Pancreas (tissue), 10 donors: ENCODE results near the gene ADK. TPM values are rescaled to one million over a fixed set of nuclear protein-coding genes. Genes with fewer than 3 reads are reported as not detected.
"Not testable (repeated sequence)": the region's sequence is repeated elsewhere in the genome, so short reads cannot be mapped to it uniquely, and the experiment has no call there.

ENCODE experiments used
- ATAC-seq, 4 donors: fragments of 200-7000 bp; cut with Tn5 transposase; one replicate each; pipeline versions ENCODE4 v1.8.0 to v1.9.1; 2020; ENCODE audit warnings: mild to moderate bottlenecking in 4 of 4, moderate library complexity in 4 of 4
- DNase-seq, 6 donors: peaks; one replicate each; pipeline ENCODE4 v3.0.0-alpha.2; 2020
- FAIRE-seq: peaks from 2 replicates; lab custom pipeline; 2012; peaks lifted over from hg19 to GRCh38; lab: Jason Lieb, UNC
- H3K27ac ChIP-seq, 4 donors: fragments of 200-600 bp; sonication (generic); 1 replicate in 3 of 4; 2 replicates in 1 of 4; pipeline versions ENCODE4 v1.5.0 to v1.8.0; 2020
- H3K27me3 ChIP-seq, 4 donors: fragments of 200-600 bp; one replicate each; pipeline ENCODE4 v1.8.0; 2021
- H3K36me3 ChIP-seq, 3 donors: fragments of 200-600 bp; sonication (generic) in 1 of 3; one replicate each; pipeline versions ENCODE4 v1.5.0 to v1.8.0; 2020 to 2021
- H3K4me1 ChIP-seq, 3 donors: fragments of 200-600 bp; one replicate each; pipeline ENCODE4 v1.8.0; 2021
- H3K4me3 ChIP-seq, 4 donors: fragments of 200-600 bp; sonication (generic) in 2 of 4; one replicate each; pipeline versions ENCODE4 v1.5.0 to v1.8.0; 2020 to 2021
- H3K9me3 ChIP-seq, 4 donors: fragments of 200-600 bp; one replicate each; pipeline ENCODE4 v1.8.0; 2021
- WGBS, 2 donors: extraction: QIAGEN DNeasy Blood & Tissue Kit; methylation state at CpG; one replicate each; pipeline ENCODE4 v1.1.7; 2013; 5-methylcytosine and 5-hydroxymethylcytosine counted together
- intact Hi-C, 3 donors: fragments of 100-400 bp; cut with DNase I; formaldehyde crosslinking; loops; one replicate each; pipeline versions ENCODE4 v1.11.1 to v1.14.2; 2022
- polyA plus RNA-seq, 2 donors: library from polyadenylated mRNA; stranded (reverse); fragments of 200-250 nt; gene quantifications; one replicate each; pipeline ENCODE4 v1.2.3, GENCODE V29; 2013
- total RNA-seq, 6 donors: library from RNA; stranded (reverse); fragmentation: NEBNext Ultra II Directional in 4 of 6; extraction: Animal tissue kit (Norgen Biotek cat#: 25700) in 4 of 6; gene quantifications; one replicate each; pipeline versions ENCODE4 v1.2.1 to v1.2.4, GENCODE V29; 2021 to 2023
- TF ChIP-seq, protein P1 (sequence below), 4 donors: fragments of 200-600 bp; sonication (generic) in 3 of 4; IDR thresholded peaks; one replicate each; pipeline versions ENCODE4 v1.5.0 to v1.8.0; 2021; ENCODE audit warnings: antibody characterized with exemption in 4 of 4
- donor health status: healthy with polysubstance abuse.
- donor health status: DM: no; HTN: no; CAD: no; lungs with moderate emphysema.
- donor health status: DM: no; HTN: no; CAD: no.
- donor health status: control.
- donor health status: control.
- donor health status: Bipolar disorder and iron deficiency.
- donor health status: DM: yes; HTN: yes; CAD: no.
- donor health status: DM: no; HTN: no; CAD: no.
- donor health status: DM: no; HTN: no; CAD: no.
- donor health status: DM: yes; HTN: yes; CAD: no.

ADK gene
- total and polyA plus RNA-seq, 8 donors = 6.5 to 17.3 (median 13.4) TPM

DNA sequence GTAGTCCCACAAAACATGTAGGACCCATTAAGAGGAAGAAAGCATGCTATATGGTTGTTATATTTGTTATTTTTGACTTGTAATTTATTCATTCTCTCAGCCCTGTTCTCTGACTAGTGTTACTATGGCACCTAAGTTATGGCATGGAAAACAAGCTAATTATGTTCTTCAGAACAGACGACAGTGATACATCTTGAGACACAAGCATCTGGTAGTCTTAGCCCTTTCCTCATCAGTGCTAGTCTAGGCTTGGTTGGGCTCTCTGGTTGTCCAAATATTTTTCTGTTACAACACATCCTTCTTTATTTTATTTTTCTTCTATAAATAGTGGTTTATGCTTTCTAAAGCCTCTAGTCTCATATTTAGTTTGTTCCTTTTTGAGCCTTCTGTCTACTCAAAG lies 367.0 kb downstream of the ADK start:
- intact Hi-C loops = no loop called here
- TF ChIP-seq, protein P1, sequence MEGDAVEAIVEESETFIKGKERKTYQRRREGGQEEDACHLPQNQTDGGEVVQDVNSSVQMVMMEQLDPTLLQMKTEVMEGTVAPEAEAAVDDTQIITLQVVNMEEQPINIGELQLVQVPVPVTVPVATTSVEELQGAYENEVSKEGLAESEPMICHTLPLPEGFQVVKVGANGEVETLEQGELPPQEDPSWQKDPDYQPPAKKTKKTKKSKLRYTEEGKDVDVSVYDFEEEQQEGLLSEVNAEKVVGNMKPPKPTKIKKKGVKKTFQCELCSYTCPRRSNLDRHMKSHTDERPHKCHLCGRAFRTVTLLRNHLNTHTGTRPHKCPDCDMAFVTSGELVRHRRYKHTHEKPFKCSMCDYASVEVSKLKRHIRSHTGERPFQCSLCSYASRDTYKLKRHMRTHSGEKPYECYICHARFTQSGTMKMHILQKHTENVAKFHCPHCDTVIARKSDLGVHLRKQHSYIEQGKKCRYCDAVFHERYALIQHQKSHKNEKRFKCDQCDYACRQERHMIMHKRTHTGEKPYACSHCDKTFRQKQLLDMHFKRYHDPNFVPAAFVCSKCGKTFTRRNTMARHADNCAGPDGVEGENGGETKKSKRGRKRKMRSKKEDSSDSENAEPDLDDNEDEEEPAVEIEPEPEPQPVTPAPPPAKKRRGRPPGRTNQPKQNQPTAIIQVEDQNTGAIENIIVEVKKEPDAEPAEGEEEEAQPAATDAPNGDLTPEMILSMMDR (IDR thresholded peaks at IDR 0.05) = no peak
- no peak overlapping the region for H3K4me3 ChIP-seq
- 84 to 90% methylated on average over 1 of the region's 1 CpG for WGBS, 2 donors
- FAIRE-seq (no peak), DNase-seq (no peak), ATAC-seq (no peak)
- H3K9me3 ChIP-seq = no peaks in the 10 kb centered on the region
- no peak overlapping the region for H3K27ac ChIP-seq
- no peaks in the 10 kb centered on the region for H3K27me3 ChIP-seq
- H3K4me1 ChIP-seq = no peaks in the 10 kb centered on the region
- no peaks in the 10 kb centered on the region for H3K36me3 ChIP-seq

DNA sequence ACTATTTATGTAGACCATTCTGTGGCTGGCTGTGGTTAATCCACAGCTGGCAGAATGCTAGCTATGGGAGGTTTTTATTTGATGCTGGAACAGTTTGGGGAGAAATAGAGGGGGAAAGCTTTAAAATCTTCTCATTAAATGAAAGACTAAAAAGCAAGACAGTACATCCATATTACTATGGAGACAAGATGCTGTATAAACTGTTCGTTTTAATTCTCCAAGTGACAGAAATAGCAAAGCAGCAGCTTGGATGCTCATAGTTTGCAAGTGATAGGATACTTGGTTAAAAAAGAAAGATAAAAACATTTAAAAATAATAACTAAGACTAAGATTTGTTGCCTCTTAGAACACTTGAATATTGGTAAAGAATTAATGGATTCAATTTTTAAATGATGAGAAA lies 370.5 kb downstream of the ADK start:
- no peak for DNase-seq
- 93 to 97% methylated on average over 1 of the region's 1 CpG for WGBS, 2 donors
- H3K4me3 ChIP-seq = no peak overlapping the region
- intact Hi-C loops = no loop called here
- FAIRE-seq = peak; percentile 43
- H3K9me3 ChIP-seq = no peaks in the 10 kb centered on the region
- no peak for ATAC-seq
- no peaks in the 10 kb centered on the region for H3K4me1 ChIP-seq
- no peaks in the 10 kb centered on the region for H3K27me3 ChIP-seq
- no peaks in the 10 kb centered on the region for H3K36me3 ChIP-seq
- H3K27ac ChIP-seq = no peak overlapping the region
- TF ChIP-seq, protein P1 (IDR thresholded peaks at IDR 0.05) = no peak

DNA sequence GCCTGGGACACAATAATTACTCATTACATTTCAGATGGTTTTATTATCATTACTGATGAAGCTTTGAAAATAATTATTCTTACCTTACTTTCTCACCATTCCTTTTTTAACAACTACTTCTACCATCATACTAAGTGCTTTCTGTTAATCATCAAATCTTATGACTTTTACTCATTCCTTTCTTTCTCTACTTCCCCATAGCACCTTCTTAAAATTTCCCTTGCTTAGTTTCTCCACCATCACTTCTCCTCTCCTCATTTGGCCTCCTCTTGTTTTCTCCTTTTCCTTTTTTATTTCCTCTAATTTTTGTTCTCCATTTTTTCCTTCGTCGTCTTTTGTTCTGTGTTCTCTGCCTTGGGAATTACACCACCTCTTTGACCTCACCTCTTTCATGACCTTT lies 372.2 kb downstream of the ADK start:
- Histone ChIP-seq H3K9me3 (no peaks in the 10 kb centered on the region), H3K4me1 (no peaks in the 10 kb centered on the region), H3K4me3 (no peak overlapping the region), H3K27me3 (no peaks in the 10 kb centered on the region), H3K27ac (no peak overlapping the region), H3K36me3 (no peaks in the 10 kb centered on the region)
- intact Hi-C loops = no loop called here
- no peak for DNase-seq
- TF ChIP-seq, protein P1 (IDR thresholded peaks at IDR 0.05) = no peak
- ATAC-seq = no peak
- FAIRE-seq = no peak
- WGBS, 2 donors = 92 to 95% methylated on average over 2 of the region's 2 CpGs

DNA sequence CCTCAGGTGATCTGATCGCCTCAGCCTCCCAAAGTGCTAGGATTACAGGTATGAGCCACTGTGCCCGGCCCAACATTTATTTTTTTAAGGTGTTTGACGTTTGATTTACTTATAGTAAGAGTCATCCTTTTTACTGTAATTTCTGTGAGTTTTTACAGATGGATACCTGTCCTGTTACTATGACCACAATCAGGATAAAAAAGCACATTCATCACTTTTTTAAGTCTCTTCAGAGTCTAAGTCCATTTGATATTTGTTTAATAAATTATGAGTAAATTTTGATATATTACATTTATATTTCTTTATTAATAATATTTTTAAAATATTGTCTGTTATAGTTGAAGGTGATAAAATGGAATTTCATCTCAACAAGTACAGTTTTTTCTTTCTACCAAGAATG lies 374.9 kb downstream of the ADK start:
- Histone ChIP-seq H3K27ac (no peak overlapping the region), H3K27me3 (no peaks in the 10 kb centered on the region), H3K9me3 (no peaks in the 10 kb centered on the region), H3K4me3 (no peak overlapping the region), H3K36me3 (no peaks in the 10 kb centered on the region), H3K4me1 (peaks cover 0 to 4% (median 0%) of the 10 kb centered on the region in 3 donors)
- DNase-seq (no peak), FAIRE-seq (no peak), ATAC-seq (no peak)
- TF ChIP-seq, protein P1 (IDR thresholded peaks at IDR 0.05) = no peak
- 94 to 96% methylated on average over 3 of the region's 3 CpGs for WGBS, 2 donors
- intact Hi-C loops = no loop called here

DNA sequence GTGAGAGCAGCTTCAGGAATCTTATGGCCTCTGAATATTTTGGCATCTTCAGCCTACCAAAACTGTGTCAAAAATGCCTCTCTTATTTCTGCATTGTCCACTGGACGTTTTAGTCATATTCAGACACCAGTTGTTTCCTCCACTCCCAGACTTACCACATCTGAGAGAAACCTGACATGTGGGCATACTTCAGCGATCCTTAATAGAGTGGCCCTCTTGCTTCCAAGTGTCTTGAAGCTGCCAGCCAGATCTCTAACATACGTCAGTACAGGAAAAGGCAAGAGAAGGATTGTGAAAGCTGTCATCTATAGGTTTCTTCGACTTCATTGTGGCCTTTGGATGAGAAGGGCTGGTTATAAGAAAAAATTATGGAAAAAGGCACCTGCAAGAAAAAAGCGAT lies 376.6 kb downstream of the ADK start:
- H3K4me1 ChIP-seq, H3K9me3 ChIP-seq, intact Hi-C loops, H3K27ac ChIP-seq, H3K4me3 ChIP-seq, H3K27me3 ChIP-seq, FAIRE-seq, H3K36me3 ChIP-seq, ATAC-seq, DNase-seq: not testable (repeated sequence)
- 92 to 97% methylated on average over 5 of the region's 5 CpGs for WGBS, 2 donors
